A549 (cell line): Measurements from ENCODE around the gene CTIF.

Experiments
- CEBPB ChIP-seq, 2 experiments: fragments of >200 bp in 1 of 2; sonication (Bioruptor Twin) in 1 of 2; formaldehyde crosslinking in 1 of 2; IDR thresholded peaks; 2 replicates each; pipeline ENCODE4 v1.6.1; 2012 to 2016
- CHD4 ChIP-seq: fragments of 200-600 bp; sonication (generic); IDR thresholded peaks from 2 replicates; pipeline ENCODE4 v1.6.1; 2016; ENCODE audit warnings: antibody characterized with exemption, mild to moderate bottlenecking, borderline replicate concordance
- EP300 ChIP-seq, 2 experiments: fragments of >200 bp; sonication (Bioruptor Twin); formaldehyde crosslinking; IDR thresholded peaks; 2 replicates in 1 of 2; 3 replicates in 1 of 2; pipeline ENCODE4 v1.6.1; 2016 to 2017
- GATA3 ChIP-seq: IDR thresholded peaks from 2 replicates; pipeline ENCODE4 v1.6.1; 2012; ENCODE audit warnings: borderline replicate concordance
- JUN ChIP-seq, 2 experiments: fragments of >200 bp; sonication (Bioruptor Twin); formaldehyde crosslinking; IDR thresholded peaks; 2 replicates in 1 of 2; 3 replicates in 1 of 2; pipeline ENCODE4 v1.6.1; 2016 to 2017
- MAZ ChIP-seq: fragments of 150-350 bp; IDR thresholded peaks from 2 replicates; pipeline ENCODE4 v1.6.1; 2014; ENCODE audit warnings: antibody characterized with exemption, low read depth, low read length, borderline replicate concordance
- POLR2A ChIP-seq: IDR thresholded peaks from 2 replicates; pipeline ENCODE4 v1.6.1; 2012; ENCODE audit warnings: mild to moderate bottlenecking, low read length
- ZC3H11A ChIP-seq: fragments of 450-650 bp; IDR thresholded peaks from 2 replicates; pipeline ENCODE4 v1.6.1; 2014; ENCODE audit warnings: antibody characterized with exemption, mild to moderate bottlenecking
- TF ChIP-seq, protein P1 (sequence below): fragments of >200 bp; sonication (Bioruptor Twin); formaldehyde crosslinking; IDR thresholded peaks from 3 replicates; pipeline ENCODE4 v1.5.1; 2016
- TF ChIP-seq, protein P2 (sequence below): fragments of 200-600 bp; sonication (generic); IDR thresholded peaks from 2 replicates; pipeline ENCODE4 v1.6.1; 2016; ENCODE audit warnings: antibody characterized with exemption, mild to moderate bottlenecking, moderate library complexity
- TF ChIP-seq, protein P3 (sequence below): fragments of >200 bp; sonication (Bioruptor Twin); formaldehyde crosslinking; IDR thresholded peaks from 3 replicates; pipeline ENCODE4 v1.6.1; 2016
- TF ChIP-seq, protein P4 (sequence below): IDR thresholded peaks from 2 replicates; pipeline ENCODE4 v1.6.1; 2012

DNA sequence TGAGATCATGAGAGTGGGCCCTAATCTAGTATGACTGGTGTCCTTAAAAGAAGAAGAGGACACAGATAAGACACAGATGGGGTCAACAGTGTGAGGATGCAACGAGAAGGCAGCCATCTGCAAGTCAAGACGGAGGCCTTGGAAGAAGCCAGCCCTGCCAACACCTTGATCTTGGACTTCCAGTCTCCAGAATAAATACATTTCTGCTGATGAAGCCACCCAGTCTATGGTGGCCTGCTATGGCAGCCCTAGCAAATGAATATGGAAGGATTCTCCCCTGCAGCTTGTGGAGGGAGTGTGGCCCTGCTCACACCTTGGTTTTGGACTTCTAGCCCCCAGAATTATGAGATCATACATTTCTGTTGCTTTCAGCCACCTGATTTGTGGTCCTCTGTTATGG lies 12.3 kb downstream of the CTIF start:
- TF ChIP-seq, protein P1, sequence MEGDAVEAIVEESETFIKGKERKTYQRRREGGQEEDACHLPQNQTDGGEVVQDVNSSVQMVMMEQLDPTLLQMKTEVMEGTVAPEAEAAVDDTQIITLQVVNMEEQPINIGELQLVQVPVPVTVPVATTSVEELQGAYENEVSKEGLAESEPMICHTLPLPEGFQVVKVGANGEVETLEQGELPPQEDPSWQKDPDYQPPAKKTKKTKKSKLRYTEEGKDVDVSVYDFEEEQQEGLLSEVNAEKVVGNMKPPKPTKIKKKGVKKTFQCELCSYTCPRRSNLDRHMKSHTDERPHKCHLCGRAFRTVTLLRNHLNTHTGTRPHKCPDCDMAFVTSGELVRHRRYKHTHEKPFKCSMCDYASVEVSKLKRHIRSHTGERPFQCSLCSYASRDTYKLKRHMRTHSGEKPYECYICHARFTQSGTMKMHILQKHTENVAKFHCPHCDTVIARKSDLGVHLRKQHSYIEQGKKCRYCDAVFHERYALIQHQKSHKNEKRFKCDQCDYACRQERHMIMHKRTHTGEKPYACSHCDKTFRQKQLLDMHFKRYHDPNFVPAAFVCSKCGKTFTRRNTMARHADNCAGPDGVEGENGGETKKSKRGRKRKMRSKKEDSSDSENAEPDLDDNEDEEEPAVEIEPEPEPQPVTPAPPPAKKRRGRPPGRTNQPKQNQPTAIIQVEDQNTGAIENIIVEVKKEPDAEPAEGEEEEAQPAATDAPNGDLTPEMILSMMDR, result no peak
- TF ChIP-seq EP300 (IDR thresholded peaks at IDR 0.05) (no peak), JUN (IDR thresholded peaks at IDR 0.05) (no peak), POLR2A (no peak), ZC3H11A (no peak), MAZ (no peak), CHD4 (no peak), CEBPB (IDR thresholded peaks at IDR 0.05) (no peak), GATA3 (no peak)
- TF ChIP-seq, protein P2, sequence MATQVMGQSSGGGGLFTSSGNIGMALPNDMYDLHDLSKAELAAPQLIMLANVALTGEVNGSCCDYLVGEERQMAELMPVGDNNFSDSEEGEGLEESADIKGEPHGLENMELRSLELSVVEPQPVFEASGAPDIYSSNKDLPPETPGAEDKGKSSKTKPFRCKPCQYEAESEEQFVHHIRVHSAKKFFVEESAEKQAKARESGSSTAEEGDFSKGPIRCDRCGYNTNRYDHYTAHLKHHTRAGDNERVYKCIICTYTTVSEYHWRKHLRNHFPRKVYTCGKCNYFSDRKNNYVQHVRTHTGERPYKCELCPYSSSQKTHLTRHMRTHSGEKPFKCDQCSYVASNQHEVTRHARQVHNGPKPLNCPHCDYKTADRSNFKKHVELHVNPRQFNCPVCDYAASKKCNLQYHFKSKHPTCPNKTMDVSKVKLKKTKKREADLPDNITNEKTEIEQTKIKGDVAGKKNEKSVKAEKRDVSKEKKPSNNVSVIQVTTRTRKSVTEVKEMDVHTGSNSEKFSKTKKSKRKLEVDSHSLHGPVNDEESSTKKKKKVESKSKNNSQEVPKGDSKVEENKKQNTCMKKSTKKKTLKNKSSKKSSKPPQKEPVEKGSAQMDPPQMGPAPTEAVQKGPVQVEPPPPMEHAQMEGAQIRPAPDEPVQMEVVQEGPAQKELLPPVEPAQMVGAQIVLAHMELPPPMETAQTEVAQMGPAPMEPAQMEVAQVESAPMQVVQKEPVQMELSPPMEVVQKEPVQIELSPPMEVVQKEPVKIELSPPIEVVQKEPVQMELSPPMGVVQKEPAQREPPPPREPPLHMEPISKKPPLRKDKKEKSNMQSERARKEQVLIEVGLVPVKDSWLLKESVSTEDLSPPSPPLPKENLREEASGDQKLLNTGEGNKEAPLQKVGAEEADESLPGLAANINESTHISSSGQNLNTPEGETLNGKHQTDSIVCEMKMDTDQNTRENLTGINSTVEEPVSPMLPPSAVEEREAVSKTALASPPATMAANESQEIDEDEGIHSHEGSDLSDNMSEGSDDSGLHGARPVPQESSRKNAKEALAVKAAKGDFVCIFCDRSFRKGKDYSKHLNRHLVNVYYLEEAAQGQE, result no peak
- TF ChIP-seq, protein P3, sequence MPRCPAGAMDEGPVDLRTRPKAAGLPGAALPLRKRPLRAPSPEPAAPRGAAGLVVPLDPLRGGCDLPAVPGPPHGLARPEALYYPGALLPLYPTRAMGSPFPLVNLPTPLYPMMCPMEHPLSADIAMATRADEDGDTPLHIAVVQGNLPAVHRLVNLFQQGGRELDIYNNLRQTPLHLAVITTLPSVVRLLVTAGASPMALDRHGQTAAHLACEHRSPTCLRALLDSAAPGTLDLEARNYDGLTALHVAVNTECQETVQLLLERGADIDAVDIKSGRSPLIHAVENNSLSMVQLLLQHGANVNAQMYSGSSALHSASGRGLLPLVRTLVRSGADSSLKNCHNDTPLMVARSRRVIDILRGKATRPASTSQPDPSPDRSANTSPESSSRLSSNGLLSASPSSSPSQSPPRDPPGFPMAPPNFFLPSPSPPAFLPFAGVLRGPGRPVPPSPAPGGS, result no peak
- TF ChIP-seq, protein P4, sequence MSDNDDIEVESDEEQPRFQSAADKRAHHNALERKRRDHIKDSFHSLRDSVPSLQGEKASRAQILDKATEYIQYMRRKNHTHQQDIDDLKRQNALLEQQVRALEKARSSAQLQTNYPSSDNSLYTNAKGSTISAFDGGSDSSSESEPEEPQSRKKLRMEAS, result no peak
